Muscle of arm (tissue), 14 donors: ENCODE results near the gene PXMP2. TPM values are rescaled to one million over a fixed set of nuclear protein-coding genes. Genes with fewer than 3 reads are reported as not detected.
A peak's percentile ranks its signal among the peaks of the same experiment; 100 is the strongest.

Experiments
- DNase-seq: peaks from one replicate; pipeline ENCODE4 v3.0.0-alpha.2; 2013
- long read RNA-seq, 11 donors: transcript quantifications; one replicate each; lab custom pipeline, GENCODE V29; 2026
- polyA plus RNA-seq, 12 donors: library from polyadenylated mRNA; unstranded; fragments of 120-200 nt; gene quantifications; one replicate each; pipeline ENCODE4 v1.2.1, GENCODE V29; 2013; ENCODE audit not compliant: insufficient read length in 12 of 12

The PXMP2 gene
- polyA plus RNA-seq = 10 to 100 TPM in 11 of 12 donors, not detected in 1; 12.6 to 26.6 (median 17.2) TPM
- long read RNA-seq, donor 1, transcript PXMP2-201 (5 exons, 957 nt) = major isoform, 38 of 71 reads
- long read RNA-seq, donor 1, partial matches to known transcripts = 31 of 71 reads
- long read RNA-seq, donor 1, other reads (novel, unspliced or antisense) = 0 of 71 reads
- long read RNA-seq, donor 2, transcript PXMP2-201 (5 exons, 957 nt) = major isoform, 26 of 26 reads
- long read RNA-seq, donor 2, partial matches to known transcripts = 0 of 26 reads
- long read RNA-seq, donor 2, other reads (novel, unspliced or antisense) = 0 of 26 reads
- long read RNA-seq, donor 3, transcript PXMP2-201 (5 exons, 957 nt) = major isoform, 10 of 19 reads
- long read RNA-seq, donor 3, partial matches to known transcripts = 8 of 19 reads
- long read RNA-seq, donor 3, other reads (novel, unspliced or antisense) = 0 of 19 reads
- long read RNA-seq, donor 4, transcript PXMP2-201 (5 exons, 957 nt) = major isoform, 11 of 20 reads
- long read RNA-seq, donor 4, partial matches to known transcripts = 8 of 20 reads
- long read RNA-seq, donor 4, other reads (novel, unspliced or antisense) = 0 of 20 reads
- long read RNA-seq, donor 5, transcript PXMP2-201 (5 exons, 957 nt) = major isoform, 22 of 22 reads
- long read RNA-seq, donor 5, partial matches to known transcripts = 0 of 22 reads
- long read RNA-seq, donor 5, other reads (novel, unspliced or antisense) = 0 of 22 reads
- long read RNA-seq, donor 6, transcript PXMP2-201 (5 exons, 957 nt) = major isoform, 10 of 10 reads
- long read RNA-seq, donor 6, partial matches to known transcripts = 0 of 10 reads
- long read RNA-seq, donor 6, other reads (novel, unspliced or antisense) = 0 of 10 reads
- long read RNA-seq, donor 7, transcript PXMP2-201 (5 exons, 957 nt) = major isoform, 5 of 5 reads
- long read RNA-seq, donor 7, partial matches to known transcripts = 0 of 5 reads
- long read RNA-seq, donor 7, other reads (novel, unspliced or antisense) = 0 of 5 reads
- long read RNA-seq, donor 8, transcript PXMP2-201 (5 exons, 957 nt) = major isoform, 13 of 13 reads
- long read RNA-seq, donor 8, partial matches to known transcripts = 0 of 13 reads
- long read RNA-seq, donor 8, other reads (novel, unspliced or antisense) = 0 of 13 reads
- long read RNA-seq, donor 9, transcript PXMP2-201 (5 exons, 957 nt) = major isoform, 14 of 23 reads
- long read RNA-seq, donor 9, partial matches to known transcripts = 9 of 23 reads
- long read RNA-seq, donor 9, other reads (novel, unspliced or antisense) = 0 of 23 reads
- long read RNA-seq, donor 10, transcript PXMP2-201 (5 exons, 957 nt) = major isoform, 12 of 12 reads
- long read RNA-seq, donor 10, partial matches to known transcripts = 0 of 12 reads
- long read RNA-seq, donor 10, other reads (novel, unspliced or antisense) = 0 of 12 reads
- long read RNA-seq, donor 11, transcript PXMP2-201 (5 exons, 957 nt) = major isoform, 22 of 34 reads
- long read RNA-seq, donor 11, partial matches to known transcripts = 11 of 34 reads
- long read RNA-seq, donor 11, other reads (novel, unspliced or antisense) = 0 of 34 reads

- DNase-seq = peak; percentile 95
Observed at GRCh38 chr12:132687211-132688164, at the start of gene PXMP2, which contains the start of gene POLE. Gene PXMP2, plus strand, starts transcription at chr12:132687587. Its CDS starts 84 bp downstream, at chr12:132687671. Gene POLE, minus strand, starts transcription at chr12:132687342. Its CDS starts 27 bp downstream, at chr12:132687315.

GRCh38 chr12:132637811-132638210, 49.6 kb upstream of the PXMP2 start:
- DNase-seq = no peak

- DNase-seq = no peak
Observed at GRCh38 chr12:132638541-132639408, 48.6 kb upstream of the PXMP2 start.

- DNase-seq = no peak
Observed at GRCh38 chr12:132639956-132640520, 47.3 kb upstream of the PXMP2 start.

GRCh38 chr12:132640936-132641335, 46.5 kb upstream of the PXMP2 start:
- no peak for DNase-seq

- no peak for DNase-seq
Observed at GRCh38 chr12:132641811-132642650, 45.4 kb upstream of the PXMP2 start.

- no peak for DNase-seq
Observed at GRCh38 chr12:132642846-132643835, 44.2 kb upstream of the PXMP2 start.

- no peak for DNase-seq
Observed at GRCh38 chr12:132646850-132647249, 40.5 kb upstream of the PXMP2 start.

- DNase-seq = no peak
Observed at GRCh38 chr12:132647858-132648257, 39.5 kb upstream of the PXMP2 start.

- no peak for DNase-seq
Observed at GRCh38 chr12:132648616-132649225, 38.7 kb upstream of the PXMP2 start.

- DNase-seq = no peak
Observed at GRCh38 chr12:132649226-132649945, 38.0 kb upstream of the PXMP2 start.

- no peak for DNase-seq
Observed at GRCh38 chr12:132651444-132652100, 35.8 kb upstream of the PXMP2 start.

- DNase-seq = no peak
Observed at GRCh38 chr12:132653567-132654290, 33.7 kb upstream of the PXMP2 start.
